H1 (cell line): Measurements from ENCODE around the gene ALDH1A3. TPM values are rescaled to one million over a fixed set of nuclear protein-coding genes. Genes with fewer than 3 reads are reported as not detected.

ENCODE experiments used
- CHD2 ChIP-seq: IDR thresholded peaks from 2 replicates; pipeline ENCODE4 v1.6.1; 2012; ENCODE audit warnings: low read length, improper control_type of control experiment
- CHD7 ChIP-seq: fragments of 300-600 bp; sonication (generic); IDR thresholded peaks from 2 replicates; pipeline ENCODE4 v1.7.1; 2012; ENCODE audit warnings: low read length, moderate library complexity, mild to moderate bottlenecking, inconsistent platforms; ENCODE audit not compliant: insufficient replicate concordance
- CTCF ChIP-seq, 3 experiments: IDR thresholded peaks; 1 replicate in 2 of 3; 2 replicates in 1 of 3; pipeline versions ENCODE4 v1.5.1 to v1.6.1; 2011; ENCODE audit warnings: low read length in 3 of 3, mild to moderate bottlenecking in 3 of 3, inconsistent platforms in 2 of 3, low read depth in 1 of 3, moderate library complexity in 1 of 3; ENCODE audit not compliant: insufficient read depth in 1 of 3; ENCODE audit errors: control extremely low read depth in 1 of 3
- E2F6 ChIP-seq: IDR thresholded peaks from 2 replicates; pipeline ENCODE4 v1.6.1; 2012; ENCODE audit warnings: inconsistent platforms
- RAD21 ChIP-seq, 2 experiments: IDR thresholded peaks in 1 of 2; conservative IDR thresholded peaks in 1 of 2; 2 replicates each; pipeline ENCODE4 v1.6.1; 2011; ENCODE audit warnings: low read depth in 2 of 2, low read length in 2 of 2, improper control_type of control experiment in 1 of 2, inconsistent platforms in 1 of 2, mild to moderate bottlenecking in 1 of 2, moderate library complexity in 1 of 2
- SIN3A ChIP-seq, 2 experiments: IDR thresholded peaks in 1 of 2; conservative IDR thresholded peaks in 1 of 2; 2 replicates each; pipeline ENCODE4 v1.6.1; 2011 to 2012; ENCODE audit warnings: low read length in 2 of 2, improper control_type of control experiment in 1 of 2, low read depth in 1 of 2, mild to moderate bottlenecking in 1 of 2
- SP1 ChIP-seq: IDR thresholded peaks from 2 replicates; pipeline ENCODE4 v1.6.1; 2011; ENCODE audit warnings: low read depth, low read length
- TBP ChIP-seq: IDR thresholded peaks from 2 replicates; pipeline ENCODE4 v1.6.1; 2011; ENCODE audit warnings: low read depth, low read length, improper control_type of control experiment
- polyA plus RNA-seq, 7 experiments: library from polyadenylated mRNA; depleted of rRNA in 3 of 7; stranded (reverse) in 5 of 7; unstranded in 2 of 7; fragments of >200 nt in 5 of 7; fragments of 200-250 nt in 2 of 7; gene quantifications; 1 replicate in 5 of 7; 2 replicates in 1 of 7; 4 replicates in 1 of 7; pipeline versions ENCODE4 v1.2.1 to v1.2.3, GENCODE V29; 2011 to 2013; ENCODE audit warnings: missing spikeins in 2 of 7, mixed read lengths in 2 of 7
- total RNA-seq: library from RNA; stranded (reverse); fragmentation: NEBNext Ultra II Directional; extraction: Animal tissue kit (Norgen Biotek cat#: 25700); gene quantifications from 2 replicates; pipeline ENCODE4 v1.2.1, GENCODE V29; 2021

The ALDH1A3 gene
- total and polyA plus RNA-seq, 2 of the 8 experiments (the other 6 are each of a cell fraction or from before 2014, with no cell fraction given): 2.2 to 5.5 TPM

GRCh38 chr15:100844167-100844566 is 35.5 kb upstream of the ALDH1A3 start (continued):
- no peak for TF ChIP-seq CHD7
- no peak for TF ChIP-seq RAD21 (IDR thresholded peaks at IDR 0.05 in 1 of 2, conservative IDR thresholded peaks at IDR 0.05 in 1 of 2; ENCODE audit: low read depth in 2 of 2, low read length in 2 of 2)
- TF ChIP-seq TBP: no peak
- TF ChIP-seq CTCF (IDR thresholded peaks at IDR 0.05; ENCODE audit: control extremely low read depth in 1 of 3, insufficient read depth in 1 of 3, low read depth in 1 of 3, low read length in 3 of 3): no peak
- TF ChIP-seq CHD2: no peak
- TF ChIP-seq SP1: no peak
- no peak for TF ChIP-seq SIN3A (conservative IDR thresholded peaks at IDR 0.05 in 1 of 2, IDR thresholded peaks at IDR 0.05 in 1 of 2; ENCODE audit: low read depth in 1 of 2, low read length in 2 of 2)
- TF ChIP-seq E2F6: no peak
